Lower leg skin (tissue), 3 donors: ENCODE data around the gene OR13C2.

Experiments
- POLR2A ChIP-seq, 2 donors: fragments of 450-650 bp; IDR thresholded peaks; one replicate each; pipeline ENCODE4 v1.6.1; 2016 to 2017; ENCODE audit warnings: antibody characterized with exemption in 2 of 2, mild to moderate bottlenecking in 1 of 2, moderate library complexity in 1 of 2
- TF ChIP-seq, protein P1 (sequence below), 3 donors: fragments of 450-650 bp; IDR thresholded peaks; one replicate each; pipeline ENCODE4 v1.5.1; 2016; ENCODE audit warnings: antibody characterized with exemption in 3 of 3, mild to moderate bottlenecking in 3 of 3, moderate library complexity in 2 of 3

DNA sequence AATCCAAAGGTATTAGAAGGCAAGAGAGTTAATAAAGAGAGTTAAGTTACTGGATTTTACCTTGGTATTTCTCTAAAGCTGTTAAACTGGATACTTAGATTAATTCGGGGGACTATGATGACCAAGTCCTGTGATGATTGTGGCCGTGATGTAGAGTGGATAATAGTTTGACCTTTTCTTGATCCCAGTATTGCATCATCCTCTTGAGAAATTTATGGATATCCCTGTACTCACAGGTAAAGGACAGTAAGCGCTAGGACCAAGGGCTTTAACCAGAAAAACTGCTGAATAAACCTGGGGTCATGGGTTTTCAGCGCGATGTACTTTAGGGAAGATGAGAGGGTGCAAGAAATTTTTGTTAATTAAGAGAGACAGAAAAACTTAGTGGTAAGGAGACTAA is 28.2 kb downstream of the OR13C2 start:
- TF ChIP-seq, protein P1, sequence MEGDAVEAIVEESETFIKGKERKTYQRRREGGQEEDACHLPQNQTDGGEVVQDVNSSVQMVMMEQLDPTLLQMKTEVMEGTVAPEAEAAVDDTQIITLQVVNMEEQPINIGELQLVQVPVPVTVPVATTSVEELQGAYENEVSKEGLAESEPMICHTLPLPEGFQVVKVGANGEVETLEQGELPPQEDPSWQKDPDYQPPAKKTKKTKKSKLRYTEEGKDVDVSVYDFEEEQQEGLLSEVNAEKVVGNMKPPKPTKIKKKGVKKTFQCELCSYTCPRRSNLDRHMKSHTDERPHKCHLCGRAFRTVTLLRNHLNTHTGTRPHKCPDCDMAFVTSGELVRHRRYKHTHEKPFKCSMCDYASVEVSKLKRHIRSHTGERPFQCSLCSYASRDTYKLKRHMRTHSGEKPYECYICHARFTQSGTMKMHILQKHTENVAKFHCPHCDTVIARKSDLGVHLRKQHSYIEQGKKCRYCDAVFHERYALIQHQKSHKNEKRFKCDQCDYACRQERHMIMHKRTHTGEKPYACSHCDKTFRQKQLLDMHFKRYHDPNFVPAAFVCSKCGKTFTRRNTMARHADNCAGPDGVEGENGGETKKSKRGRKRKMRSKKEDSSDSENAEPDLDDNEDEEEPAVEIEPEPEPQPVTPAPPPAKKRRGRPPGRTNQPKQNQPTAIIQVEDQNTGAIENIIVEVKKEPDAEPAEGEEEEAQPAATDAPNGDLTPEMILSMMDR (IDR thresholded peaks at IDR 0.05) = no peak
- no peak for TF ChIP-seq POLR2A (IDR thresholded peaks at IDR 0.05)
